ENCODE measurements around the gene RAD51B.

Gene RAD51B

DNA sequence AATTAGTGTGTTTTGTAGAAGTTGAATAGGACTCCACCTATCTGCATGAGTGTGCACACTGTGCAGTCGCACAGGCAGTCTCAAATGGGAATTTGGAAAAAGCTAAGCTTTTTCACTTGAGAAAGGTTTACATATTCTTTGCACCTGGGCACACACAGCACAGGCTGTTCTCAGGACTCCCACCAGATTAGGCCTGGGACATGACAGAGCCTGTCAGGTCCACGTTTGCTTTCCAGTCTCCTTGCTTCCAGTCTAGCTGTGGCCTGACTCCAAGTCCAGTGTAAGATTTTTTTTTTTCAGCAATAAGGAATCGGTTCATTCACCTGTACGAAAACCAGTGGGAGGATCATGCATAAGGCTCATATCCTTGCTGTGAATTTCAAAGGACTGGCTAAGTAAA lies 792.0 kb downstream of the RAD51B start:
- ATAC-seq = no peak

DNA sequence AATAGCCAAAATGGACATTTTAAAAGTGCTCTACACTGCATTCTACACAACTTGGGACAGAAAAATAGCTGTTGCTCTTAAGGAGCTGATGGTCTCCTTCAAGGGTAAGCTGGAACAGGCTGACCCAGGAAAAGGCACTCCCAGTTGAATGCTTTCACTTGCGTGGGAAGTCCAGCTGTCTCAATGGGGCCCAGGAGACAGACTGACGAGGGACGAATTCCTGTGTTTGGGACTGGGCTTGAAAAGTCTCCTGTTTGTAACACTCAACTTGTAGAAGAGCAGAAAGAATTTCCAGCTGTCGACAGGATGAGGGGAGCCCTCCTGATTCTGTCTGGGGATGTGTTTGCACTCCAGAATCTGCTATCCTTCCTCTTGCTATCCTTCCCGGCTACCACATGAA lies 792.5 kb downstream of the RAD51B start:
- ATAC-seq = no peak

DNA sequence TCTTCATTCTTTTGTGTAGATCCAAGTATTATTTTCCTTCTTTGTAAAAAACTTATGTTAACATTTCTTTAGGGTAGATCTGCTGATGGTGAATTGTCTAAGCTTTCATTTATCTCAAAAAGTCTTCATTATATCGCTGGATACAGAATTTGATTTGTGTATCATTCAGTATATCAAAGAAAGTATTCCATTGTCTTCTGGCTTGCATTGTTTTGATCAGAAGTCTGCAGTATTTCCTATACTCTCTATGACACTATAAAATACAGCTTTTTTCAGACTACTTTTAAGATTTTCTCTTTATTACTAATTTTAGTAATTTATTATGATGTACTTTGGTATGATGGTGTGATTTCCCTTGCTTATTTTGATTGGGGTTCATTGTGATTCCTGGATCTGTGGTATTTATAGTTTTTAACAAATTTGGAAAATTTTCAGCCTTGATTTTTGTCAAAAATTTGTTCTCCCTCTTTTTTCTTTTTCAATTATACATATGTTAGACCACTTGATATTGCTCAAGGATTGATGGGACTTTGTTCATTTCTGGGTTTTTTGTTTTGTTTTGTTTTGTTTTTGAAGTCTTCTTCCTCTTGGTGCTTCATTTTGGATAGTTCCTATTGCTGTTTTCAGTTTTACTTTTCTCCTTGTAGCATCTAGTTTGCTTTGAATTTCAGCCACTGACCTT lies 796.8 kb downstream of the RAD51B start:
- no peak for ATAC-seq

DNA sequence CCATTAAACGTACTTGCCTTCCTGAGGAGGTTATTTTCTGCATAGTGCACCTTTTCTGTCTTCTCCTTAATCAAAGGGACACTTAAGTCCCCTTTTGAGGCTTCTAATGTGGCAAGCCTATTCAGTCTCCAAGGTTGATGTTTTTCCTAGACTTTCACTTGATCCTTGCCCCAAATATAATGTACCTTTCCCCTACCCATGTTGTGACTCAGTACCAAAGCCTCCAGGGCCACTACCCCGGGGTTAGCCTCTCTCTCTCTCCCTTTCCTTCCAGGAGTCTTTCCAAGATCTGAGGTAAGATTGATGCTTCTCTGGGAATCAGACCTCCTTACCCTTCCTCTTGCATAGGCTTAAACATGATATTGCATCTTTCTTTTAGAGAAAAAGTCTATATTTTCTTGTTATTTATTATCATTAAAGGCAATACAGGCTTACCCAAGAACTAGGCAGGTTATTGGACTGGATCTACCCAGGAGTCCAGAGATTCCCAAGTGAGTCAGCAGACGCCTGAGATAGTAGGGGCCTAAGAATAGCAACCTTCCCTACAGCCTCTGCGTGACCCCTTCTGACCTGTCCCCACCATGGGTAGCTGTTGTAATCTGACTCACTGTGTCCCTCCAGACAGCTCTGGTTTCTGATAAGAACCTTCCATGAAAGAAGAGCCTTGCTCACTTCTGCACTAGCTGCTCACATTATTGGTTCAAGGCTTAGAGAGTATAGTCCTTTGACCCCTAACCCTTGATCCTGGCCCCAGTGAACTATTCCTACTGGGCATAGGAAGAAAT lies 800.4 kb downstream of the RAD51B start:
- no peak for ATAC-seq

DNA sequence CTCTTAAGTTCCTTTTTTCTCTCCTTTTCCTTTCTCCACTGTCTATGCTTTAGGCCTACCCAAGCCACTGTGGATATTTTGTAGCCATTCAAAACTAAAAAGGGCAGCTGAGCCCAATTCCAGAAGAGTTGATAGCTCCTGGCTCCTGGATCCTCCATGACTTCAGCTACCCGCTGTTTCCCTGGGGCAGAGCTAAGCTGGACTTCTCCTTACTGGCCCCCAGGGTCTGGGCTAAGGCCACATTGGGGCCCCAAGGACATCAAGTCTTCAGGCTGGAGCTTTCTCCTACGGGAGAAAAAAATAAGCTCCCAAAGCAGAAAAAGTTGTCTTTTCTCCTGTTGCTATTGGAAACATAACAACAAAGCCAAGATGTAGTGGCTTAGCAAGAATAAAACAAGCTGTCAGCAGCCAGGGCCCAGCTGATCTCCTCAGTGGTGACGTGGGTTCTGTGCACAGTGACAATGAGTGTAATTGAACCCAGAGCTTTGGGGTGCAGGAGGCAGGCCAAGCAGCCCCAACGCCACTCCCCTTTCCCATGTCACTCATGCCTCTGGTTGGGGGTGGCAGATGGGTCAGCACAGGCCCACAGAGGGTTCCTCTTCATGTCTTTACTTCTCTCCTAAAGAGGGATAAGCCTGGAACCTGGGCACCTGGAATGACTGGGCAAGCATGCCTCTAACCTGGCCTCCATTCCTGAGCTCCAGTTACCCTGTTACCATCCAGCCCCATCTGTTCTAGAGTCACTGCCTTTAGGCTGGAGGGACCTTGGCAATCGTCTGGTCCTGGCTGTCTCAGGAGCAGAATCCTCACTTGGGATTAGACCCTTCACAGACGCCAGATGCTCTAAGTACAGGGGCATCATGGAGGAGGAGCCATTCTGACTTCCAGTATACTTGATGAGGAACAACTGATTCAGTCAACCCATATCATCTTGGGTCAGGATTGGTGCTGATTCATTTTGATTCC lies 802.1 kb downstream of the RAD51B start:
- no peak for ATAC-seq

DNA sequence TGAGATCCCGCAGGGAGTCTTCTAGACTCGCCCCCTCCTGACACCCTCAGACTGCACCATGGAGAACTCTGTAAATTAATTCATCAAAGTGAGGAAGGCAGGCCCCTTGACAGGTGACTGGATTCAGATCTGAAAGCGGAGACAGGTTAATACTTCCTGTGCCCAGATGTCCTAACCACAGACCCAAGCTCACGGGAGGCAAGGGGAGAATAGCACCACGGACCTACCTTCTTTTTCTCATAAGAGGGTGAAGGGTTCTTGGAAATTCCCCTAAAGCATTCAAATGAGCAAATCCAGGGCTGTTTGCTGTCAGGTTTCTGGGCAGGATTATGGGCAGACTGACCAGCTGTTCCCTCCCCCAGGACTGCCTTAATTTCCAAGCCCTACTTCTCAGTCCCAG lies 803.3 kb downstream of the RAD51B start:
- ATAC-seq = no peak

DNA sequence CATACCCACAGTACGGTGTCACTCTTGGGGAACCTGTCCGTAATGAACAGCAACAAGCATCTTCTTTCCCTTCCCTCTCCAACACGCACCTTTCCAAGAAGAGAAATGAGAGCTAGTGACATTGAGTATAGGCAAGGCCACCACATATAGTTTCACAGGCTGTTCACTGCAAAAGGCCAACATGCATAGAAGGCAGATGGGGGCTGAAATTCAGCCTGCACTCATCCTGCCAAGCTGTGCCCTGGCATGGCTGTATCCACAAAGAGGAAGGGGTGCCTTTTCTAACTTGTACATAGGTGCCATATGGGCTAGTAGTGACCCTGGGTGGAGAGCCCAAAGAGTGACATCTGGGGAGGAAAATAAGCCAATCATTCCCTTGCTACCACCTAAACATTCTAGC lies 803.7 kb downstream of the RAD51B start:
- ATAC-seq = no peak

DNA sequence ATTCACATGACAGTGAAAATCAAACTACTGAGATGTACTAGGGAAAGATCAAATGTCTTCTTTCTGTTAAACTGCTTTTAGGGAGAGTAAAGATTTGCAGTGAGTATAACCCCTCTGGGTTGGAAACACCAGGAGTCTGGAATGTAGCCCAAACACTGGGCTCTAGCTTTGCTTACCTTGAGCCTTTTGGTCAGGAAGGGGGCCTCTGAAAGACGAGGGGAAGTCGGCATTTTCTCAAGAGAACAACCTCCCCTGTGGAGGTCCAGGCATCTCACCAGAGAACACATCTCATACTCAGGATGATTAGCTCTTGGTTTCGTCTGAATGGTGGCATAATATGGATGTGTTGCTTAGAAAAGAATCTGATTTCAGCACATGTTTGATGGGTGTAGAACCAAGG lies 804.2 kb downstream of the RAD51B start:
- ATAC-seq = no peak

DNA sequence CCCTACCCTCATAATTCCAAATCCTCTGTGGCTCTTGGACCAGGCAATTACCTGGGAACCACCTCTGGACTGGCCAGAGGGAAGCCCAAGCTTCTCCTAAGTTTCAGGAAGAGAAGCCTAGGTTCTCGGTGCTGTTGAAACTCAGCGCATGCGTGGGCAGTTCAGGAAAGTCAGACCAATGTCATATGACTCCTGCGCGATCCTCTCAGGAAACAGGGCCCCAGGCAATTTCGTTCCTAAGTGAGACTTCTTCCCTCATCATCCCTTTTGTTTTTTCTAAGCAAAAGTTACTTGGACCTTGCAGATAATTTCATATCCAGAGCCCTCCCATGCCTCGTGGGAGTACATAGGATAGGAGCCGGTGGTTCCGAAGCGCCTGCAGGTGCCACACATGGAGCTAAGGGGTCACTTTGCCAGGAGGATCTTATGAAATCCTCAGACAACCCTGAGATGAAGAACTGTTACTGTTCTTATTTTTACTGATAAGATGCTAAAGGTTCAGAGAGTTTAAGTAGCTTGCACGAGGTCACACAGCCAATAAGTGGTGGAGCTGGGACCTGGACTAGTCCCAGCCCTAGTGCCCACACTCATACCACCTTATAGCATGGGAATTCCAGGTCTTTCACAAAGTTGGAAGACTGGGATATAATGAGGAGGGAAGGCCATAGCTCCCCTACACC lies 805.1 kb downstream of the RAD51B start:
- ATAC-seq = no peak

DNA sequence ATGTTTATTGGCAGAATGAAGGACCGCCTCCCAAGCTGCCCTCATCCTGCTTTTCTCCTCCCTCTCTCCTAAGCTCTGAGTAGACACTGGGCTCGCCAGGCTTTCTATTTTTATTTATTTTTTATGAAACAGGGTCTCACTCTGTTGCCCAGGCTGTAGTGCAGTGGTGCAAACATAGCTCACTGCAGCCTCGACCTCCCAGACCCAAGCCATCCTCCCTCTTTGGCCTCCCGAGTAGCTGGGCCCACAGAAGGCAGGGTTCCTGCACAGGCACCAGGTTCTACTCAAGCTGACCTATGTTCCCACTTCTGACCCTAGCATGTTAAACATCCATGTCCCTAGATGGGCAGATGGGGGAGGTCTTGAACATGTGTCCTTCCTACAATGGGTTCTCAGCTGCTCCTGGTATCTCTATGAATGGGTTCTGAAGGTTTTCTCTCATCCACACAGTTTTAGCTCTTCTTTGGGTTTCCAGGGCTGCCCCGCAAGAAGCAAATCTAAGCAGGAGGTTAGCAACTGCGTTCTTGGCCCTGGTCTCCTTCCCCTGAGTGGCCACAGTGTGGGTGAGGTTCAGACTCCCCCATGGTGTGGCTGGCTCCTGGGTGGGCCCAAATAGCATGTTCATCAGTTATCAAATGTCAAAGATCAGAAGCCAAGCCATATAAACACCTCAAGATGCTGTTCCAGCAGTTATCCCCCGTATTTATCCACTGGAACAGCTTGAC lies 805.9 kb downstream of the RAD51B start:
- ATAC-seq = no peak

DNA sequence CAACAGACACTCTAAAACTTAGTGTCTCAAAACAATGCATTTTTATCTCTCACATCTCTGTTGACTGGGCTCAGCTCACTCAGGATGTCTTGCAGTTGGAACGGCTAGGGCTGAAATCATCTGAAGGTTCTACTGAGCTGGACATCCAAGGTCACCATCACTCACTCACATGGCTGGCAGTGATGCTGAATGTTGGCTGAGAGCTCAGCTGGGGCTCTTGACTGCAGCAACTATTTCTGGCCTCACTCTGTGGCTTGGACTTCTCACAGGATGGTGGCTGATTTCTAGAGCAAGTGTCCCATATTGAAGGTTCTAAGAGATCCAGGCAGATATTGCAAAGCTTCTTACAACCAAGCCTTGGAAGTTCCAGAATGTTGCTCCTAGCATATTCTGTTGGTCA lies 806.8 kb downstream of the RAD51B start:
- no peak for ATAC-seq

DNA sequence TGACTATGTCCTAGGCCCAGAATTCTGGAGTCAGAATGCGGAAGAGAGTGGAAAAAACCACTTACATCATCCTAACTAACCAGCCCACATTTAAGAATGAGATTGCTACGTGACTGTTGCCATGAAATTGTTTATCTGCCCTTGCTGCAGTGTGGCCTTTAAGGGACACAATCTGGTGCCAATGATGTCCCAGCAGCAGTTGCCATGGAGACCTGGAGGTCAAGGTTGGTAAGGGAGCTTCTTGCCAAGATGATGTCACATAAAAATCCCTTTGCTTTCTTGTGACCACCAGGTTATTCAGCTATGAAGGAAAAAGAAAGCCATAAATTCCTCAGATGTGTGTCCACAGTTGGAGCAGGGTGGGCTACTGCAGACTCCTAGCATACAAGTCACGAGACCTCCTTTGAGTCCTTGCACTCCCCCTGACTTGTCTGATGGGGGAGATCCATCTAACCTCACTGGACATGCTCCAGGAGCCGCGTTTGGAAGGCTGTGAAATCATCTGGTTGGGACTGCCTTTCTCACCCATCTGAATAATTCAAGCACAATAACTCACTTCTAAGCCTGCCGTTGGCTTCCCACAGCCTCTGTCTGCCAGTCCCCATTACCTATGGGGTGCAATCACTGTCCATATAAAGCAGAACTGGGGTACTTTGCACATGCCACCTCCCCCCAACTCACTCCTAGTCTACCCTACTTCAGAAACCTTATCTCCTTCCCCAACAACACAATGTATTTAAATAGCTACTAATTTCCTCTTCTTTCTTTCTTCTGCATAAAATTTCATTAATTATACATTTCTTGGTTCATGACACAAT lies 807.7 kb downstream of the RAD51B start:
- ATAC-seq = no peak

DNA sequence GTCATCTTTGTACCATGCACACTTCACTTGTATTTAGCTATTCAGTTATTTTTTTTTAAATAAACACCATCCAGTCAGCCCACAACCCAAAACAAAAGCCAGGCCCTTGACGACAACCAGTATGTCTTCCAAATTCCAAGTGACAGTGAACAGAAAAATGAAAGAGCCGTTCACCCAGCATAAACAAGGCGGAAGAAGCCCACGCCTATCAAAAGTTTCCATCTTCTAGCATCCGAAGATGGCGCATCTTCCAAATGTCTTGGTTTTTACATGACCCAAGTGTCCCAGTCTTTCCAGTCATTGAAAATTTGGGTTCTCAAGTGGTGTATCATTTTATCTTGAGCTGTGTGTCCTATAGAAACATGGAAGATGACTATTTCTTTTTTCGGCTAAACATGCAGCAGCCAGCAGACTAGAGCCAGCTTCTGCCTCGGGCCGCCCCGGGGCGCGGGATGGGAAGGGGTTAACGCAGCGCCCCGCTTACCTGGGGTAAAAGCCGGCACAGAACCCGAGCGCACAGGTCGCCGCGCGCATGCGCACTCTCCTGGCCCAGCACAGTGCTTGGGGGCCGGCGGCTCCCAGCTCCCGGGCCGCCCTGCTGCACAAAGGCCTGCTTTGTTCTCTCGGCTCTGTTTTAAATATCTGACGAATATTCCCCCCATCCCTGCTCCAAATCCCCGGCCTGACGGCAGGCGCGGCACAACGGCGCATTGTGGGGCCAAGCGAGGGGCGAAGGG lies 808.5 kb downstream of the RAD51B start:
- peak; percentile 71 to 72 for ATAC-seq

DNA sequence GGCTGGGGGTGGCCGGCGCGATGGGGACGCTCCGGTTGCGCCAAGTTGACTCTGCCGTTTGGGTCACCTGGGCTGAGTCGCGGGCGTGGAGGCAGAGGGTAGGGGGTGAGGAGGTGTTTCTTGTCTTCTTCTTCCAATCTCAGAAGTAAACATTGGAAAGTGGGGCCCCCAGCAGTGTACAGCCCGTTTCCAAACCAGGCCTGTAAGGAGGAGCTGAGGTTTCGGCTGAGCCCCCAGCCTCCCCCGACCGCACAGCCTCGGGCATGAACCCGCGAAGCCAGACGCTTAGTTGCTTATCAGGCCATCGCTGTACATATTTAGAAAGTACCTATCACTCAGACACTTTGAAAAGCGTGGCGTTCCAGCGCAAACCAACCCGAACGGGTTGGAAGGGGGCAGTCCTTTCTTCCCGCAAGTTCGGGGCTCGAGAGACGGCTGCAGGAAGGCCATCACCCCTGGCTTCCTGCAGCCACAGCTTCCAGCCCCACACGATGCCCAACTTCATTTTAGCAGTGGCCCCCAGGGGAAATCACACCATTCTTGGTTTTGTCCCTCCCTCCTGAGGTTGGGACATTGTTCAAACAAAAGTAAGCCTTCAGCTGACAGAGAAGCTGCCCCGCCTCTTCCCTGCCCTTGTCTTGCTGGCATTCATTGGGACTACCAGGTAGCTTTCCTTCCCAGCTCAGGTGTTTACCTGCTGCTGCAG lies 809.2 kb downstream of the RAD51B start:
- peak; percentile 54 to 55 for ATAC-seq

DNA sequence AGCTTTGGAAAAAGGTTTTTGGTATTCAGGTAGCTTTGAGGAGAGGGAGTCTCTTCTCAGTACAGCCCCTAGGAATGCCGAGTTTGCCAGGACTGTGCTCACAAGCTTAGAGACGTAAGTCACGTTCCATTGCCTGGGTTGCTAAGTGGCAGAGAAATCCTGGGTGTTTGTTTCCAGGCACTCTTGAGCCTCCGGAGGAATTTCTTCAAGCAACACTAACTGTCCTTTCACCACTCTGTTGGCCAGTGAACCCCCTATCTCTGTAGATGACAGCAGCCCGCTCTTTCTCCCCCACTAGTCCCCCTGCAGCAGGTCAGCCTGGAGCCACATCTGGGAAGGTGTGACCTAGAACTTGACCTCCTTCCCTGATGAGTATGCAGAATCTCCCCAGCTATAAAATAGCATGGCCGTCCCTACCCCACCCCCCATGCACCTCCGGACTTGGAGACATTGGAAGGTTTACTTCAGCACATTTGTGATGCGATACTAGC lies 810.5 kb downstream of the RAD51B start:
- no peak for ATAC-seq

DNA sequence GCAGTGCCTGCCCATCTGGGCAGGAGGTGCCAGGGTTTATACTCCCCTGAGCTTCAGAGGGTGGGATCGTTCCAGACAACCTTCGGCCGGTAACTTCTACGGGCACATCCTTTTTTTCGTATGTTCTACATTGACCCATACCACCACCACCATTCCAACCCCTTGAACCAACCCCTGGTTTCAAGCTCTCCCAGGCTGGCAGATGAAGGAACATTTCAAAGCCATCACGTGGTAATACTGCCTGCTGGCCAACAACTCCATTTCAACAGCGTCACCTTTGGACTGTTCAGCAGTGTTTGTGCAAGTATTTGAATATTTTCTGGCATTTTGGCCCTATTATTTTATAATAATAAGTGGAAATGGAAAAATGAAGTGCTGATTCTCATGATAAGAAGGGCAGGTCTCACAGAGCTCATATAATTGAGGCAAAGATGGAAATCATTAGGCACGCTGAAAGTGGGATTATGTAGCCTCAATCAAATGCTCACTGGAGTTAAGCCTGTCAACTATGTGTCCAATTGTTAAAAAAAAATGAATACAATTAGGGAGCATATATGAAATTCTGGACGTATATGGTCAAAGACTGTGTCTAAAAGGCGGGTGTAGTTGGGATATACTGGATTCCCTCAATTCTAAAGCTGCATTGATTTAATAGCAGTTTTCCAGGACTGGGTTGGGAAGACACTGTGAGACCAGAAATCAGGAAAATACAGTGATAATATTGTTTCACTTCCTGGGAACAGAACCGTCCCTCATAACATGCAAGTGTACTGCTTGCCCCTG lies 811.2 kb downstream of the RAD51B start:
- ATAC-seq = no peak

DNA sequence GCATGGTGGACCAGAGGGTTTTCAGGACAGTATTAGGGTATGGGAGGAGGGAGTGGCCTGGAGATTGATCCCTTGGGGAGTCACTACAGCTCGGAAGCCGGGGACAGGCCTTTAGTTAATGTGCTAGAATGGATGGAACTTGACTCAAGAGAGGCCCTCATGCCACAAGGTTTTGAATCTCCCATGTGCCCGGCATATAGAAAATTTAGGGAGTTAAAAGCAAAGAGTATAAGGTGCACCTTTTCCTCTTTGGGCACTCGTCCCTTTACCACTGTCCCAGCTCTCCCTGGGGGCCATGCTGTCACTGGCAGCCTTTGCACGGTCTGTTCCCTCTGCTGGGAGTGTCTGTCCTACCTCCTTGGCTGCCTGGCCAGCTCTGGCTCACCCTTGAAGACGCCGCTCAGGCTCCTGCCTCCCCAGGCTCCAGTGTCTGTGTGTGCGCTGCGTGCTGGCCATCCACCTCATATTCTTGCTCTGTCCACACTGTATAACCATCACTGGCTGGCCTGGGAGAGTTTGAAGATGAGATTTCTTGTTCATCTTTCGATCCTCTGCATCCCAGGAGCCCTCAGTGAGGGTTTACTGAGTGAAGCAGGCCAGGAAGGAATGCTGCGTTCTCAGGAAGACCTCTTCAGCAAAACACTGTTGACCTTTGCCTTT lies 811.9 kb downstream of the RAD51B start:
- ATAC-seq = no peak

Data from activated CD4-positive, CD25-positive, alpha-beta regulatory T cell treated with anti-CD3 and anti-CD28 coated beads, Interleukin-2, amount 50 U/mL, for 24 hours (primary cell).